Glutamatergic neuron (in vitro differentiated cells): ENCODE measurements around the gene NCR1. TPM values are rescaled to one million over a fixed set of nuclear protein-coding genes. Genes with fewer than 3 reads are reported as not detected.

ENCODE experiments used
- DNase-seq: peaks from one replicate; pipeline ENCODE4 v3.0.0; 2022
- H3K27ac Mint-ChIP-seq: one replicate; pipeline ENCODE4 v1.8.0; 2020; ENCODE audit warnings: mild to moderate bottlenecking, mixed read lengths, inconsistent platforms; ENCODE audit not compliant: unreplicated experiment
- H3K27me3 Mint-ChIP-seq: one replicate; pipeline ENCODE4 v1.8.0; 2020; ENCODE audit warnings: mild to moderate bottlenecking, moderate library complexity, mixed read lengths, inconsistent platforms; ENCODE audit not compliant: unreplicated experiment
- H3K36me3 Mint-ChIP-seq: one replicate; pipeline ENCODE4 v1.8.0; 2020; ENCODE audit warnings: mild to moderate bottlenecking, mixed read lengths, inconsistent platforms; ENCODE audit not compliant: unreplicated experiment
- H3K4me1 Mint-ChIP-seq: one replicate; pipeline ENCODE4 v1.8.0; 2020; ENCODE audit warnings: mild to moderate bottlenecking, low read depth, mixed read lengths, inconsistent platforms; ENCODE audit not compliant: unreplicated experiment
- H3K4me3 Mint-ChIP-seq: one replicate; pipeline ENCODE4 v1.8.0; 2020; ENCODE audit warnings: mild to moderate bottlenecking, mixed read lengths, inconsistent platforms; ENCODE audit not compliant: unreplicated experiment
- H3K9me3 Mint-ChIP-seq: one replicate; pipeline ENCODE4 v1.8.0; 2020; ENCODE audit warnings: mild to moderate bottlenecking, moderate library complexity, mixed read lengths, inconsistent platforms; ENCODE audit not compliant: unreplicated experiment
- CTCF ChIP-seq: fragments of 200-600 bp; sonication (generic); IDR thresholded peaks from one replicate; pipeline ENCODE4 v1.5.0; 2021; ENCODE audit not compliant: partially characterized antibody, unreplicated experiment
- total RNA-seq: library from RNA; stranded (reverse); fragmentation: NEBNext Ultra II Directional; extraction: Animal tissue kit (Norgen Biotek cat#: 25700); gene quantifications from one replicate; pipeline ENCODE4 v1.2.1, GENCODE V29; 2021; ENCODE audit not compliant: unreplicated experiment

Gene NCR1
- total RNA-seq, 1 donor from 2014 or later: not detected

- DNase-seq: no peak
- Mint-ChIP-seq H3K27ac (no peak overlapping the region), H3K36me3 (no peaks in the 10 kb centered on the region), H3K27me3 (peaks cover 4% of the 10 kb centered on the region), H3K4me1 (no peaks in the 10 kb centered on the region), H3K9me3 (peaks cover 1% of the 10 kb centered on the region), H3K4me3 (no peak overlapping the region)
- TF ChIP-seq CTCF: no peak
These were observed 53.9 kb downstream of the NCR1 start for GRCh38 chr19:54959840-54960239.

Other genes starting within 250 kb of the NCR1 start
- 0.44 TPM for gene LILRB4, start 243.2 kb upstream of the NCR1 start, total RNA-seq
- gene KIR3DL3, start 181.7 kb upstream of the NCR1 start, total RNA-seq: not detected
- gene KIR2DL3, start 167.6 kb upstream of the NCR1 start, total RNA-seq: not detected
- gene KIR2DL1, start 136.4 kb upstream of the NCR1 start, total RNA-seq: not detected
- gene KIR2DL4, start 102.5 kb upstream of the NCR1 start, total RNA-seq: not detected
- gene KIR3DL1, start 89.7 kb upstream of the NCR1 start, total RNA-seq: not detected
- gene KIR2DS4, start 73.5 kb upstream of the NCR1 start, total RNA-seq: not detected
- gene KIR3DL2, start 55.7 kb upstream of the NCR1 start, total RNA-seq: not detected
- not detected for gene FCAR, start 31.9 kb upstream of the NCR1 start, total RNA-seq
- not detected for gene NLRP7, start 41.4 kb downstream of the NCR1 start, total RNA-seq
- gene NLRP2, start 60.2 kb downstream of the NCR1 start, total RNA-seq: 34.2 TPM
- gene GP6, start 132.1 kb downstream of the NCR1 start, total RNA-seq: 0.42 TPM
- gene RDH13, start 157.0 kb downstream of the NCR1 start, total RNA-seq: 17.9 TPM
- 114 TPM for gene EPS8L1, start 169.7 kb downstream of the NCR1 start, total RNA-seq
- 150 TPM for gene PPP1R12C, start 211.5 kb downstream of the NCR1 start, total RNA-seq
- 19.3 TPM for gene TNNT1, start 243.1 kb downstream of the NCR1 start, total RNA-seq